GM19240 (cell line): ENCODE results near the gene TARDBP.
"Not testable (repeated sequence)": the region's sequence is repeated elsewhere in the genome, so short reads cannot be mapped to it uniquely, and the experiment has no call there.

Experiments used
- DNase-seq: peaks from one replicate; pipeline ENCODE4 v3.0.0; 2011; ENCODE audit warnings: low spot score; ENCODE audit not compliant: insufficient read length

TARDBP gene

DNA sequence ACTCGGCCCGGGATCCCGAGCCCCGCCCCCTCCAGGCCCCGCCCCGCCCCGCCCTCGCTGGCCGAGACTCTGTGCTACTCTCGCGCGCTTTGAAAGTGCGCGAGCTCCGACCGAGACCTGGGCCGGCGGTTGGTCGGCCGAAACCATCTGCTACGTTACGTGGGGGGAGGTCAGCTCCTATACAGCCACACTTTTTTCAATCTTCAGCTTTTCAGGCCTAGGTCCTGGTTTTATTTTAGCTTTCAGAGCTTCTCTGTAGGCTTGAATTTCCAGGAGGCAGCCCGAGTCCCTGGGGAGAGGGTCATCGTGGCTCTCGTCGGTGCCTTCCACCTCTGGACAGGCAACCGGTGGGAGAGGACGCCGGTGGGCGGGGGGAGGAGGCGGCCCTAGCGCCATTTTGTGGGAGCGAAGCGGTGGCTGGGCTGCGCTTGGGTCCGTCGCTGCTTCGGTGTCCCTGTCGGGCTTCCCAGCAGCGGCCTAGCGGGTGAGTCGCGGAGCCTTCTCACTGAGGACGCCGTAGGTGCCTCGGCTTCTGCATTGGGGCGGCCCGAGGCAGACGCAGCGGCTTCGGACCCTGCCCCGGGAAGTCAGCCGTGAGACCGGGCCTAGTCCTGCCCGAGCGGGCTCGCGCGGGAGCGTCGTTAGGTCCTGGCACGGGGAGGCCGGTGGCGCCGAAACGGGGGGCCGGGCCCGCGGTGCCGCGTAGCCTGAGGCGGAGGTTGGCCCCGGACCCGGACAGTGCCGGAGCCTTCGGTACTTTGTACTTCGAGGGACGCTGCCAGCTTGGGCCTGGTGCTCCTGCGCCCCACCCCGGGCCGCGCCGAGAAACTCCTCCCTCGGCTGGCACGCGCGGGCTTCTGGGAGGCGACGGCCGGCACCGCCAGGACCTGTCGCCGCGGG, at the start of gene TARDBP:
Gene TARDBP, plus strand, starts transcription at position 395 of the 900 bp plus-strand sequence. CDS start 1,074 bp downstream, outside the sequence.
- peak; percentile 86 for DNase-seq

DNA sequence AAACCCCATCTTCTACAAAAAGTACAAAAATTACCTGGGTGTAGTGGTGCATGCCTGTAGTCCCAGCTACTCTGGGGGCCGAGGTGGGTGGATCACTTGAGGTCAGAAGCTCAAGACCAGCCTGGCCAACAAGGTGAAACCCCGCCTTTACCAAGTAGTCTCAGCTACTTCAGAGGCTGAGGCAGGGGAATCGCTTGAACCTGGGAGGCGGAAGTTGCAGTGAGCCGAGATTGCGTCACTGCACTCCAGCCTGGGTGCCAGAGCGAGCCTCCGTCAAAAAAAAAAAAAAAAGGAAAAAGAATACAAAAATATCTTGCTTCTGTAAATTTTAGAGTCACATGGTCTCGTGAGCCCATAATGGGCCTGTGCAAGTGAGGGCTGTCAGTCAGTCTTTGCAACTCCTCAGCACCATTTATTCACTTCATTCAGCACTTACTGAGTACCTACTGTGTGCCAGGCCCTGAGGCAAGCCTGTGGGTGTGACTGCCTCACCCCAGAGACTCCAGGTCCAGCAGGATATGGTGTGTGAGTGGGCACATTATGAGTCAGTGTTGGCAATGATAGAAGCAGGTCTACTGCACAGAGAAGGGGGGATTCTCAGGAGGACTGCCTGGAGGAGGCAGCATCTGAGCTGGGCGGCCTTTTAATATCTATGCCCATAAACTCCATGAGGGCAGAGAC, 46.8 kb upstream of the TARDBP start:
- no peak for DNase-seq

DNA sequence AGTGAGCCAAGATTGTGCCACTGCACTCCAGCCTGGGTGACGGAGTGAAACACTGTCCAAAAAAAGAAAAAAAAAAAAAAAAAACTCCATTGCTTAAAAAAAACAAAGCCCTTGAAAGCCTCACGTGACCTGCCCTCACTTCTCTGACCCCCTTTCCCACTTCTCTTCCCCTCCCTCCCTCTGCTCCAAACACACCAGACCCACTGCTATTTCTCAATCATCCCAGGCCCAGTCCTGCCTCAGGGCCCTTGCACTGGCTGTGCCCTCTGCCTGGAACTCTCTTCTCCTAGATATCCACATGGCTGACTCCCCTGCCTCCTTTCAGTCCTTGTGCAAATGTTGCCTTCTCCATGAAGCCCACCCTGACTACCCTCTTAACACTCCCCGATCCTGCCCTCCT, 45.4 kb upstream of the TARDBP start:
- no peak for DNase-seq

DNA sequence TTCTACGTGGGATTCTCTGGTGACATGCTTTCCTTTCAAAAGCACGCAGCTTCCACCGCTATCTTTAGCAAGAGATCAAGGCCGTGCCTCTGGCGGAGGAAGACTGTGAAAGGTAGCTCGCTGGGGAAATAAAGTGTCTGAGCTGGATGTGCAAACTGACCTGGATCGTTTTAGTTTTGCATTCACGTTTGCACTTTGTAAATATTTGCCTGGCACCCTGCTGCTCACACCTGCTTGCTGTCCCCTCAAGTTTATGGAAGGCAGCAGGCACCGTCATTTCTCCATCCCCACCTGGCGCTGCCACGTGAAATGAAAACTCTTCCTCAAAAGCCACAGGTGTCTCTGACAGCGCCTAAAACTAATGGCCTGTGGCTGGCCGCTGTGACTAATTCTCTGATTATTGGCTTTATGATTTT, 44.0 kb upstream of the TARDBP start:
- DNase-seq = no peak

DNA sequence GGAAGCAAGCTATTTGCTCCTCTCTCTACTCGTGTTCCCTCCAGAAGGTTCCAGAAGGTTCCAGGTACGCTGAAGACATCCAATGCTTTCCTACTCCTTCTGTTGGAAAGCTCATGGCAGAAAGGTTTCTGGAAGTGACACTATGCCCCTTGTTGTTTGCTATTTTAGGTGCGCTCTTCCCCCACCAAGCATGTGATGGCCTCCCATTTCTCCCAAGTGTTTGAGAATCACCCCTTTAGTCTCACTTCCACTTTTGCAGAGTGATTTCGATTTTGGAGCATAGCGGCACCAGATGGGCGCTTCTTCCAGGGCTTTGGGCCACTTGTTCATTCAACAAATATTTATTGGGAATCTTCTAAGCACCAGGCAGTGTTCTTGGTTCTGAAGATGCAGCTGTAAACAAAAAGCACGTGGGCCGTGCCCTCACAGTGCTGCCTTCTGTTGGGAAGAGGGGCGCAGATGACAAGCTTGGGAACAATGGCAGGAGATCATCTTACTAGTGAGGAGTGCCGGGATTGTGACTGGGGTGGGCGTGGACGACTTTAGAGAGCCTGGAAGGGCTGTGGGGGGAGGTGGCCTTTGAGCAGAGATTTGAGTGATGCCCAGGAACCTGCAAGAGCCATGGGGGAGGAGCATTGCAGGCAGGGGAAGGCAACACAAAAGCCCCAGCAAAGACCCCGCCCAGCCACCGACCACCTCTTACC, 43.0 kb upstream of the TARDBP start:
- no peak for DNase-seq

DNA sequence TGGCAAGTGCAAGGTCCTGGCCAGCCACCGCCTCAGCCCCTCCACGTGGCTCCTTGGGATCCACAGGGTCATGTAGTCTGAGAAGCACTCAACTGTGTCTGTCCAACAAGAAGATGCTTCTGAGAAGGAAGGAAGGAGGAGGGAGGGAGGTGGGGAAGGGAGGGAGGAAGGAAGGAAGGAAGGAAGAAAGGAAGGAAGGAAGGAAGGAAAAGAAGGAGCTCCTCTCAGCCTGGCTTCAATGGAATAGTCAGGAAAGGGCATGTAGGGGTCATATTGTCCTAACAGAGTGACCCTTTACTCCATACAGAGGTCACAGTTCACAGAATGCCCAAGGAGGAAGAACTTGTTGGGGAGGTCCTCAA, 42.5 kb upstream of the TARDBP start:
- DNase-seq = no peak

DNA sequence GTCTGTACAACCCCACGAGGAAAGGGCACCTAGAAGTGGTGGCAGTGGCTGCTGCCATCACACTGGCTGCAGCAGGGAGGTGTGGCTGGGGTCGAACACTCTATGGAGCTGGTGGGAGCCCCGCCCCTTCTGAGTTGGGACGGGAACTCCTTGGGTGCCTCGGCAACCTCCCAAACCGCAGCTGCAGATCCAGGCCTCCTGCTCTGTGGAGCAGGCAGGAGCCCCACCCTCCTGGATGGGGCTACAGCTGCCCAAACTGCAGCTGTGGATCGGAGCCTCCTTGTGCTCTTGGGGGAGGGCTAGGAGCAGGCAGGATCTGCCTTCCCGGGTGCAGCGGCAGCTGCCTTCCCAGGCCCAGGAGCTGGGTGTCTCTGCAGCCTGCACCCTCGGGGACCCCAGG, 38.9 kb upstream of the TARDBP start:
- no peak for DNase-seq

DNA sequence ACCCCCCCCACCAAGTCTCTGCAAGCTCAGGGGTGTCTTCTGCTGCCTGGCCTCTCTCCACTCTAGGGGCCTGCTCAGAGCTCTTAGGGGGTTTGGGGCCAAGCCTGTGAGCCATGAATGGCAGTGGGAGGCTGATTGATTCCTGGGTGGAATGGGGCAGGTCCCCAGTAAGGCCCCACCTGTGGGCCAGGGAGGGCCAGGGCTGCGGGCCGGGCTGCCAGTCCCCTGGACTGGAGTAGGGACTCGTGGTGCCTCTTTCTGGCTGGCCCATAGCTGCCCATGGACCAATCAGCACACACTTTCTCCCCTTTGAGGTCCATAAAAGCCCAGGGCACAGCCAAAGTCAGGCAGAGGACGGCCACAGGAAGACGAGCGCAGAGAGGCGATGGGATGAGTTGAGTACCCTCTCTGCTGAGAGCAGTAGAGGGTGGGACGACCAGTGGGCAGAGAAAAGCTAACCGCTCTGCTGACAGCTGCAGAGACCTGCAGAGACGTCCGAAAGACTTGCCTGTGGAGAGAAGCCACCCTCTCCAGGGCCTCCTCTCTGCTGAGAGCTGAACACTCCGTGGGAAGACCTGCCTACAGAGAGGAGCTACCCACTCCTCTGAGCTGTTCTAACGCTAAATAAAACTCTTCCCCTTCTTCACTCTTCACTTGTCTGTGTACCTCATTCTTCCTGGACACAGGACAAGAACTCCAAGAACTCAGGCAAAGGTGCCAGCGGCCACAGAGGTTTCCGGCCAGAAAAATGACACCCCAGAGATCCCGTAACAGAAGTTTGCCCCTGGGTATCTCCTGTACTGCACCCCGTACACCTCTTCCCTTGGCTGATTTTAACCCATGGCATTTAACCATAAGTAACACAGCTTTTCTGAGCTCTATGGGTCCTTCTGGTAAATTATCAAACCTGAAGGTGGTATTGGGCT, 38.2 kb upstream of the TARDBP start:
- DNase-seq = no peak

DNA sequence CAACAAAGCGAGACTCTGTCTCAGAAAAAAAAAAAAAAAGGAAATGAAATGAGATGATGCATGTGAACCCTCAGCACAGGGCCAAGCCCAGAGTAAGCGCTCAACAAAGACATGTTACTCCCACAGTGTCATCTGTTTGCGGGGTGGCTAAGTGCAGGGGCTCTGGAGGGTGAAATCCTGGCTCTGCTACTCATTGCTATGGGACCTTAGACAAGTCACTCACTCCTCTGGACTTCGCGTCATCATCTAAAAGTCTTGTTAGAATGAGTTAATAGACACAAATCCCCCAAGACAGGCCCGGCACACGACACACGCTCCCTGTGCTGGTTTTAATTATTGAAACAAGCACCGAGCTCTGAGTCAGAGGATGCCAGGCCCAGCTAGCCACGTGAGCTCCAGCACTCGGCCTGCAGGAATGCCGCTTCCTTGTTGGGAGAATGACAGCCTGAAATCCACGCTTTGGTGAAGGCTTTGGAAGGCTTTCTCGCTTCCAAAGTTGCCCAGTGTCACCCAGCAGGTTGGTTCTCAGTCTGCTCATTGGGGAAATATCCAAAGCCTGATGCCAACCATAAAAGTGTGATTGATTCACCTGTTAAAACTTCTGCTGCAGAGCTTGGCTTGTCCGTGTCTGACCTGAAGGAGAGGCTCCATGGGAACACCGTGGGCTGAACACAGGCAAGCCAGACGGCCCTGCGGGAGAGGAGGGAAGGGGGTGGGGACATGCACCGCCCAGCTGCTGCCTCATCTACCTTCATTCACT, 36.7 kb upstream of the TARDBP start:
- DNase-seq = no peak

DNA sequence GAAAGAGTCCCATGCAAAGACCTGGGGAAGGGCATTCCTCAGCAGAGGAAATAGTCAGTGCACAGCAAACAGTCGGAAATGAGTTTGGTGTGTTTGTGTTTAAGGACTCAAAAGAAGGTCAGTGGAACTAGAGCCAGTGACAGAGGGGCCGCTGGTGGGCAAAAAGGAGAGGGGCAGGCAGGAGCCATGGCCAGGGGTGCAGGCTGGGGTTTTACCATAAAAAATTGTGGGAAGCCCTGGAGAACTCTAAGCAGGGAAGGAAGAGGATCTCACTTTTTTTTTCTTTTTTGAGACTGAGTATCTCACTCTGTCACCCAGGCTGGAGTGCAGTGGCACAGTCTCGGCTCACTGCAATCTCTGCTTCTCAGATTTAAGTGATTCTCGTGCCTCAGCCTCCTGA, 33.7 kb upstream of the TARDBP start:
- no peak for DNase-seq

DNA sequence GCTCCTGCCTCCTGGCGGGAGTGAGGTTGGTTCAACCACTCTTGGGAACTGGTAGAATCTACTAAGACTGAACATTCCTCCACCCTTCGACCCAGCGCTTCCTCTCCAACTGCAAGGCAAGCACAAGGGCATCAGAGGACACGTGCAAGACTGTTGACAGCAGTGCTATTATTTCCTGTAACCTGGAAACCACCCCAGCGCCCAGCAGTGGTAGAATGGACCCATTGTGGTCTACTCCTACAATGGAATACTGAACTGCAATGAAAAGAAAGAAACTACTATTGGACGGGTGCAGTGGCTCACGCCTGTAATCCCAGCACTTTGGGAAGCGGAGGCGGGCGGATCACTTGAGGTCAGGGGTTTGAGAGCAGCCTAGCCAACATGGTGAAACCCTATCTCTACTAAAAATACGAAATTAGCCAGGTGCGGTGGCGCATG, 33.0 kb upstream of the TARDBP start:
- DNase-seq = no peak

DNA sequence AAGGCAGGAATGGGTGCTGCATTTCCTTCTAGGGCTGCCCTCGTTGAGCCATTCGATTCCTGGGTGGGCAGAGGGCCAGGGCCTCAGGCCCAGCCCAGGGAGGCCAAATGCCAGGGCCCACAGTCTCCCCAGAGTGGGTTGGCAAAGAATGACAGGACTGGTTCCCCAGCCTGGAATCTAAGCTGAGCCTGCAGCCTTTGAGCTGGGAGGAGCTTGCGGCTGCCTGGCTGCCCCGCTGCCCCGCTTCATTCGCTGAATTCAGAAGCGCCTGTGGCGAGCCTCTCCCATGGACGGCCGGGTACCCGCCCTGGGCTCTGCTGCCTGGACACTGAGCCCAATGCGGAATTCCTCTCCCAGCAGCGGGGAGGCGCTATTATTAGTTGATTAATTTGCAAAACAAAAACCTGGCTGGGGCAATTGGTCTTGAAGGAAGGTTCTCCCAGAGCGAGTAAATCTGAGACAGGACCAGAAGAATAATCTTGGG, 32.3 kb upstream of the TARDBP start:
- no peak for DNase-seq

DNA sequence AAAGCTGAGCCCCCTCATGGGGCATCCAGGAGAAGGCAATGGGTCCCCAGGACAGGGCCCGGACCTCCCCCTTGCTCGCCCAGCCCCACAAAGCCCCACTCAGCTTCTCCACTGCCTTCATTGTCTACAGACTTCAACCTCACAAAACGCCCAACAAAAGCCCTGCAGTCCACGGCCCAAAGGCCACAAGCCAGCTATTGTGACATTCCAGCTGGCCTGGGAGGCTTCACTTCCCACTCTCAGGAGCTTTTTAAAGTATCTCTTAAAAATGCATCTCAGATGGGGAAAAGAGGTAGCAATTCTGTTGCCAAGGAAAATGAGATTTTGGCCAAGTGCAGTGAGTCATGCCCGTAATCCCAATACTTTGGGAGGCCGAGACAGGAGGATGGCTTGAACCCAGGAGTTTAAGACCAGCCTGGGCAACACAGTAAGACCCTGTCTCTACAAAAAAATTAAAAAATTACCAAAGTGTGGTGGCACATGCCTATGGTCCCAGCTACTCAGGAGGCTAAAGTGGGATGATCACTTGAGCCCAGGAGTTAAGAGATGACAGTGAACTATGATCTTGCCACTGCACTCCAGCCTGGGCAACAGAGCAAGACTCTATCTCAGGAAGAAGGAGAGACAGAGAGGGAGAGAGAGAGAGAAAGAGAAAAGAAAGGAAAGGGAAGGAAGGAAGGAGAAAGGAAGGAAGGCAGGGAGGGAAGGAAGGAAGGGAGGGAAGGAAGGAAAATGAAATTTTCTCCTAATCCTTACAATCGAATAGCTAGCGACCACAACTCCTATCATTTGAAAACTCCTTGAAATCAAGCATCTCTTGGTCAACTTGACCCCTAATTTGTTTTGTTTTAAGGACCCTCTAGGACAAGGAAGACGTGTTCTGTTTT, 31.4 kb upstream of the TARDBP start:
- DNase-seq = no peak

DNA sequence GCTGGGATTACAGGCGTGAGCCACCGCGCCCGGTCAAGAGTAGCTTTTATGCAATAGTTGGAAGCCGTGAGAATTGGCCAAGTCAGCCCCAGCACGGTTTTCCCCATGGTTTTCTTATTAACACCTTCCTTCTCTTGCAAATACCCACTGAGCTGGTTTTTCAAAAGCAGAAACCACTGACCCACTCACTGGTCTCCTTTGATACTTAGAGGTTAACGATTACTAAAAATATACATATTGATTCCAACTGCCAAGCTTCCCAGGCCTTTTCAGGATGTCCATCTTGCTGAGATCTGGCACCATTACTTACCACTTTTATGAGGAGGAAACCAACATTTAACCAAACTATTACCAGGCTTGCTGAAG, 25.9 kb upstream of the TARDBP start:
- DNase-seq = no peak

DNA sequence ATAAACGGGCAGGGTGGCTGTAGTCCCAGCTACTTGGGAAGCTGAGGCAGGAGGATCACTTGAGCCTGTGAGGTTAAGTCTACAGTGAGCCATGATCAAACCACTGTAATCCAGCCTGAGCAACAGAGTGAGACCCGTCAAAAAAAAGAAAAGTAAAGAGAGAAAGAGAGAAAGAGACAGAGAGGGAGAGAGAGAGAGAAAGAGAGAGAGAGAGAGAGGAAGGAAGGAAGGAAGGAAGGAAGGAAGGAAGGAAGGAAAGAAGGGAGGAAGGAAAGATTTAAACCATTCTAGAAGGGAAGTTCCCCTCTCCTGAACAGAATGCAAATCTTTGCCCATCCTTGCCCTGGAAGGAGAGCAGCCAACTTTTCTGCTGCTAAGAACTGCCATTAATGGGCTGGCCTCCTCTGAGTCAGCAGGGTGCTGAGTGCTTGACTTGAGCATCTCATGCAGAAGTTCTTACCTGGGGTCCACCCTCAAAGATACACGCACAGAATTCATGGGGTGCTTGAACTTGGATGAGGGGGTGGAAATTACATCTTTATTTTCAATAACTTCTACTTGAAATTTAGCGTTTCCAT, 24.5 kb upstream of the TARDBP start:
- no peak for DNase-seq

DNA sequence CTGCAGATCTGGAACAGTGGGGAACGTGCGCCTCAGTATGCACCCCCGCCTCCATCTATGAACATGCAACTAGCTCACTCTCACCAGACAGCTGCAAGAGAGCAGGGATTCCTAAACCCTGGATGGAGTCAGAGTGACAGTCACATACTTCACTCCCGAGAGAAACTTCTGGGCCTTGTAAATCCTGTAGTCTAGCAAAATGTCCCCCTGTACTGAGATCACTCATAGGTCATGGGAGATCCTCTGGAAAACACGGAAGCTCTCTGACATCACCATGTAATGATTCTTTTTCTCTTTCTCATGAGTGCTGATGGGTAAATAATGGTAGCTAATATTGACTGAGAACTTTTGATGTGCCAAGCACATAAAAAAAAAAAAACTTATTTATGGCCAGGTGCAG, 23.4 kb upstream of the TARDBP start:
- DNase-seq = no peak

DNA sequence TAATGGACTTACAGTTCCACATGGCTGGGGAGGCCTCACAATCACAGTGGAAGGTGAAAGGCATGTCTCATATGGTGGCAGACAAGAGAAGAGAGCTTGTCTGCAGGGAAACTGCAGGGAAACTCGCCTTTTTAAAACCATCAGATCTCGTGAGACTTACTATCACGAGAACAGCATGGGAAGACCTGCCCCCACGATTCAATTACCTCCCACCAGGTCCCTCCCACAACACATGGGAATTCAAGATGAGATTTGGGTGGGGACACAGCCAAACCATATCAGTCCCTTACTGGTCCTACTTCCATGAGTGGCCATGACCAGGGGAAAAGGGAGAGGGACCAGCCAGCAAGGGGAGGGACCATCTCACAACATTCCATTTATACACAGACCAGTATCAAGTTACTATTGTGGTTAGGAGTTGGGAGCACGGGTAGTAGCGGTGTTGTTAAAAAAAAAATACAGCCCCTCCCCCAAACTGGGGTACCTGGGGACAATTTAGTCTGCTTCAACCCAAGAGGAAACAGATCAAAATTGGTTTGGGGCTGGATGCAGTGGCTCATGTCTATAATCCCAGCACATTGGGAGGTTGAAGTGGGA, 22.4 kb upstream of the TARDBP start:
- DNase-seq = not testable (repeated sequence)

DNA sequence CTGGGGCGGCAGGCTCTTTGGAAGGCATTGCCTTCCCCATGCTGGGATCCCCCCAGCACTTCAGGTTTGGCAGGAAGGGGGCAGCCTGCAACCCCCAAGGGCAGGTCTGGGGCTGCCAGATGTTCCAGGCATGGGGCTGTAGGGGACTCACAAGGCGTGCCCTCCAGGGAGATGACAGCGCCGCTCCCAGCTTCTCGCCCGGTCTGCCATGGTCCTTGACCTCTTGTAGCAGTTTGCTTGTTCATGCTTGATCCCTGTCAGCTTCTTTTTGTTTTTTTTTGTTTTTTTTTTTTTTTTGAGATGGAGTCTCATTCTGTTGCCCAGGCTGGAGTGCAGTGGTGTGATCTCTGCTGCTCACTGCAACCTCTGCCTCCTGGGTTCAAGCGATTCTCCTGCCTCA, 21.6 kb upstream of the TARDBP start:
- DNase-seq = no peak
